ENCODE results near the gene SCN9A. TPM values are rescaled to one million over a fixed set of nuclear protein-coding genes. Genes with fewer than 3 reads are reported as not detected.

Gene SCN9A
- total RNA-seq, 1 experiment from 2014 or later: 1.3 TPM

- Histone ChIP-seq H2AK5ac (ENCODE audit: insufficient read length, low read length) (no peak overlapping the region), H2BK120ac (ENCODE audit: low read depth, low read length, poor library complexity, severe bottlenecking) (no peak overlapping the region), H3K79me1 (ENCODE audit: insufficient read depth, low read depth, low read length, poor library complexity, severe bottlenecking) (no peaks in the 10 kb centered on the region), H3K4ac (ENCODE audit: low read depth, low read length) (no peak overlapping the region), H3K4me2 (ENCODE audit: insufficient read depth, insufficient read length, low read length) (no peak overlapping the region), H3K79me2 (ENCODE audit: insufficient read depth, low read length) (no peaks in the 10 kb centered on the region), H4K20me1 (ENCODE audit: control insufficient read depth, insufficient read depth, insufficient read length) (no peaks in the 10 kb centered on the region), H3K23ac (ENCODE audit: insufficient read length, low read depth, low read length) (no peak overlapping the region), H3T11ph (ENCODE audit: low read length) (no peak overlapping the region), H3K56ac (ENCODE audit: insufficient read length, low read depth, low read length) (no peak overlapping the region), H2BK20ac (ENCODE audit: low read depth, low read length, poor library complexity, severe bottlenecking) (no peak overlapping the region), H3K27ac (ENCODE audit: insufficient read length, low read depth, low read length) (no peak overlapping the region), H2BK12ac (ENCODE audit: insufficient read length, low read depth, low read length) (no peak overlapping the region), H3K23me2 (ENCODE audit: insufficient read length, low read depth, low read length, poor library complexity, severe bottlenecking) (peaks cover 11% of the 10 kb centered on the region), H4K91ac (ENCODE audit: insufficient read length, low read depth, low read length) (no peak overlapping the region), H4K5ac (ENCODE audit: insufficient read length, low read depth, low read length) (no peak overlapping the region), H3K18ac (ENCODE audit: insufficient read length, low read depth, low read length) (no peak overlapping the region), H3K27me3 (ENCODE audit: insufficient read depth, low read length) (no peaks in the 10 kb centered on the region), H3K4me1 (ENCODE audit: insufficient read depth, low read length) (peaks cover 6% of the 10 kb centered on the region; the same call in 1 of the 2 replicates), H2BK5ac (ENCODE audit: insufficient read length, low read length) (no peak overlapping the region), H3K9me3 (ENCODE audit: control insufficient read depth, low read depth, low read length) (no peaks in the 10 kb centered on the region), H3K14ac (ENCODE audit: insufficient read depth, low read length) (no peak overlapping the region), H2AFZ (ENCODE audit: low read length) (no peak overlapping the region), H2BK15ac (ENCODE audit: low read depth, low read length) (no peak overlapping the region), H3K9ac (ENCODE audit: extremely low read depth, insufficient read length, low read length) (no peak overlapping the region), H4K8ac (replicated peaks; ENCODE audit: insufficient read length, low read depth, low read length) (no peak overlapping the region)
- Mint-ChIP-seq H3K4me1 (peaks cover 30 to 40% of the 10 kb centered on the region in 2 experiments), H3K9me3 (no peaks in the 10 kb centered on the region; a peak in 1 of 5 replicates), H3K27ac (no peak overlapping the region), H3K4me3 (no peak overlapping the region), H3K27me3 (ENCODE audit: low read depth) (peaks cover 29% of the 10 kb centered on the region), H3K36me3 (ENCODE audit: insufficient read depth in 1 of 3, low read depth in 3 of 3) (no peaks in the 10 kb centered on the region)
- no peak for TF ChIP-seq CTCF (conservative IDR thresholded peaks at IDR 0.05)
- DNase-seq: no peak
Observed at GRCh38 chr2:166373951-166374350, 1.8 kb downstream of the SCN9A start.

Data from H9 (cell line).